ENCODE results near the gene HTATSF1.

- TF ChIP-seq CTCF (IDR thresholded peaks at IDR 0.05) (no peak), EZH2 (IDR thresholded peaks at IDR 0.05; ENCODE audit: borderline replicate concordance, insufficient read depth, low read depth, low read length, poor library complexity, severe bottlenecking) (no peak)
Measured at GRCh38 chrX:136523770-136524169, 26.4 kb downstream of the HTATSF1 start.
